Transverse colon (tissue), 4 donors: ENCODE results near the gene FLVCR1. TPM values are rescaled to one million over a fixed set of nuclear protein-coding genes. Genes with fewer than 3 reads are reported as not detected.
A peak's percentile ranks its signal among the peaks of the same experiment; 100 is the strongest.

ENCODE experiments used
- DNase-seq: peaks from one replicate; pipeline ENCODE4 v3.0.0-alpha.2; 2019
- H3K27ac ChIP-seq, 4 donors: fragments of 200-600 bp; sonication (generic); 2 replicates each; pipeline ENCODE4 v1.5.1; 2016 to 2018; ENCODE audit warnings: inconsistent platforms in 4 of 4
- H3K27me3 ChIP-seq: fragments of 200-600 bp; sonication (generic); 2 replicates; pipeline ENCODE4 v1.5.1; 2017; ENCODE audit warnings: inconsistent platforms
- H3K36me3 ChIP-seq, 4 donors: fragments of 200-600 bp; sonication (generic); 2 replicates each; pipeline ENCODE4 v1.5.1; 2017 to 2019; ENCODE audit warnings: inconsistent platforms in 4 of 4
- H3K4me1 ChIP-seq, 4 donors: fragments of 200-600 bp; sonication (generic); 2 replicates each; pipeline ENCODE4 v1.5.1; 2017 to 2020; ENCODE audit warnings: inconsistent platforms in 4 of 4
- H3K4me3 ChIP-seq, 4 donors: fragments of 200-600 bp; sonication (generic); 1 replicate in 1 of 4; 2 replicates in 3 of 4; pipeline versions ENCODE4 v1.5.1 to v1.6.1; 2017 to 2019; ENCODE audit warnings: inconsistent platforms in 4 of 4
- H3K9me3 ChIP-seq, 2 donors: fragments of 200-600 bp; sonication (generic); 2 replicates each; pipeline ENCODE4 v1.5.1; 2017 to 2019; ENCODE audit warnings: inconsistent platforms in 2 of 2
- CTCF ChIP-seq, 5 experiments: fragments of 200-600 bp in 3 of 5; fragments of 450-650 bp in 2 of 5; sonication (generic) in 3 of 5; IDR thresholded peaks; 1 replicate in 2 of 5; 2 replicates in 3 of 5; pipeline ENCODE4 v1.5.1; 2016 to 2017; ENCODE audit warnings: antibody characterized with exemption in 5 of 5, inconsistent platforms in 3 of 5, mild to moderate bottlenecking in 2 of 5, moderate library complexity in 1 of 5
- EP300 ChIP-seq: sonication (generic); formaldehyde crosslinking; IDR thresholded peaks from one replicate; pipeline ENCODE4 v1.6.1; 2017; ENCODE audit warnings: antibody characterized with exemption, low read depth
- POLR2A ChIP-seq: fragments of 450-650 bp; IDR thresholded peaks from one replicate; pipeline ENCODE4 v1.6.1; 2016; ENCODE audit warnings: antibody characterized with exemption, mild to moderate bottlenecking, moderate library complexity
- POLR2AphosphoS5 ChIP-seq, 3 donors: sonication (generic); formaldehyde crosslinking; IDR thresholded peaks; one replicate each; pipeline ENCODE4 v1.6.1; 2016; ENCODE audit warnings: antibody characterized with exemption in 3 of 3
- WGBS, 2 donors: methylation state at CpG; one replicate each; pipeline ENCODE4 v1.1.5; 2018; ENCODE audit warnings: low coverage in 1 of 2; 5-methylcytosine and 5-hydroxymethylcytosine counted together
- in situ Hi-C, 4 donors: fragments of 200-750 bp; cut with MboI; loops; one replicate each; pipeline versions ENCODE4 v1.15.0 to v1.15.1; 2017; ENCODE audit warnings: low sequenced_read_pairs in 3 of 4, low pct_ligation_motif_present in 1 of 4, low pct_unique_long_range_greater_than_20kb in 1 of 4
- intact Hi-C: fragments of 100-400 bp; cut with DNase I; formaldehyde crosslinking; loops from one replicate; pipeline ENCODE4 v1.15.1; 2023; ENCODE audit warnings: low total_unique reads
- total RNA-seq, 4 donors: library from RNA; depleted of rRNA; stranded (reverse); fragments of >200 nt; gene quantifications; one replicate each; pipeline ENCODE4 v1.1.0, GENCODE V29; 2016

The FLVCR1 gene
- total RNA-seq, 4 donors from 2014 or later: 13.2 to 21.3 (median 17.3) TPM

- H3K27ac ChIP-seq: no peak overlapping the region
- TF ChIP-seq POLR2A (no peak), CTCF (IDR thresholded peaks at IDR 0.05) (no peak), EP300 (no peak), POLR2AphosphoS5 (IDR thresholded peaks at IDR 0.05) (peak in 1 of 3 donors; percentile 25)
These were observed 4.4 kb upstream of the FLVCR1 start for GRCh38 chr1:212853658-212854057.

DNA sequence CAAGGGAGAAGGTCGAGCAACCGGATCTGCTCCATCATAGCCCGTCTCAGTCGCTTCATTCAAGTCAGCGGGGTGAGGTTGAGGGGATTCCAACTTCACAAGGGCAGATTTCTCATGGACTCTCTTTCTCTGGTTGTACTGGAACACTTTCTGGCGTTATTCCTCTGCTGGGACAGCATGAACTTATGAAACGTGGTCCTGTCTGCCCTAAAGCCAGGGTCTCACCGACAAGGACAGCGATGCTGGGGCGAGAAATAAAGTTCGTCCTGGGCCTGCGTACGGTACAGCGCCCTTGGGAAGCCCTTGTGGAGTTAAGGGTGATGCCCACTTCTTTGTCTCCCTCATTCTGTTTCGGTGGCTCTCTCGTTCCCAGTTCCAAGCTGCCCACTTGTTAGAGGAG, 1.3 kb upstream of the FLVCR1 start:
- Histone ChIP-seq H3K27me3 (no peaks in the 10 kb centered on the region), H3K4me1 (peaks cover 14 to 39% (median 27%) of the 10 kb centered on the region in 4 donors), H3K9me3 (no peaks in the 10 kb centered on the region), H3K4me3 (no peak overlapping the region), H3K27ac (peak overlapping the region in 2 of 4 donors; percentile 75 to 90), H3K36me3 (no peaks in the 10 kb centered on the region)
- no peak for TF ChIP-seq CTCF (IDR thresholded peaks at IDR 0.05)
- TF ChIP-seq POLR2A: no peak
- TF ChIP-seq EP300: no peak
- TF ChIP-seq POLR2AphosphoS5 (IDR thresholded peaks at IDR 0.05): no peak
- DNase-seq: no peak
- intact Hi-C loops (no loop called here), in situ Hi-C loops (no loop called here)
- WGBS, 2 donors: 96 to 98% methylated on average over 16 of the region's 16 CpGs

More at GRCh38 chr1:212853658-212854057, 4.4 kb upstream of the FLVCR1 start:
- peaks cover 4 to 12% (median 10%) of the 10 kb centered on the region in 4 donors for H3K4me1 ChIP-seq
- H3K4me3 ChIP-seq: no peak overlapping the region
- H3K36me3 ChIP-seq: no peaks in the 10 kb centered on the region
- intact Hi-C loops: no loop called here
- no peaks in the 10 kb centered on the region for H3K27me3 ChIP-seq
- no peaks in the 10 kb centered on the region for H3K9me3 ChIP-seq
- in situ Hi-C loops: no loop called here
- WGBS, 2 donors: 56 to 67% methylated on average over 5 of the region's 5 CpGs
- DNase-seq: peak; percentile 71

GRCh38 chr1:212858461-212859265, 588 bp downstream of the FLVCR1 start:
- Histone ChIP-seq H3K9me3 (no peaks in the 10 kb centered on the region), H3K4me3 (peak overlapping the region; percentile 60 to 94 (median 79)), H3K27me3 (no peaks in the 10 kb centered on the region), H3K36me3 (no peaks in the 10 kb centered on the region), H3K27ac (peak overlapping the region; percentile 75 to 90 (median 88)), H3K4me1 (peaks cover 14 to 45% (median 26%) of the 10 kb centered on the region in 4 donors)
- TF ChIP-seq CTCF (IDR thresholded peaks at IDR 0.05) (no peak), POLR2AphosphoS5 (IDR thresholded peaks at IDR 0.05) (no peak), EP300 (no peak), POLR2A (no peak)
- peak; percentile 29 for DNase-seq
- intact Hi-C loops (no loop called here), in situ Hi-C loops (no loop called here)
- WGBS, 2 donors: 7 to 29% methylated on average over 4 to 39 of the region's 54 CpGs

- intact Hi-C loops (no loop called here), in situ Hi-C loops (no loop called here)
- H3K4me1 ChIP-seq: peaks cover 14 to 42% (median 25%) of the 10 kb centered on the region in 4 donors
- H3K9me3 ChIP-seq: no peaks in the 10 kb centered on the region
- no peak for DNase-seq
- WGBS, 2 donors: 75 to 82% methylated on average over 5 of the region's 5 CpGs
- TF ChIP-seq EP300 (no peak), POLR2AphosphoS5 (IDR thresholded peaks at IDR 0.05) (no peak), CTCF (IDR thresholded peaks at IDR 0.05) (no peak), POLR2A (no peak)
- no peak overlapping the region for H3K4me3 ChIP-seq
- peak overlapping the region in 1 of 4 donors; percentile 4 for H3K27ac ChIP-seq
- no peaks in the 10 kb centered on the region for H3K36me3 ChIP-seq
- H3K27me3 ChIP-seq: no peaks in the 10 kb centered on the region
These were observed 2.9 kb downstream of the FLVCR1 start for GRCh38 chr1:212860713-212861581.
